ENCODE data around the gene CADM2. TPM values are rescaled to one million over a fixed set of nuclear protein-coding genes. Genes with fewer than 3 reads are reported as not detected.

CADM2 gene
- total RNA-seq, 1 experiment from 2014 or later: not detected

DNA sequence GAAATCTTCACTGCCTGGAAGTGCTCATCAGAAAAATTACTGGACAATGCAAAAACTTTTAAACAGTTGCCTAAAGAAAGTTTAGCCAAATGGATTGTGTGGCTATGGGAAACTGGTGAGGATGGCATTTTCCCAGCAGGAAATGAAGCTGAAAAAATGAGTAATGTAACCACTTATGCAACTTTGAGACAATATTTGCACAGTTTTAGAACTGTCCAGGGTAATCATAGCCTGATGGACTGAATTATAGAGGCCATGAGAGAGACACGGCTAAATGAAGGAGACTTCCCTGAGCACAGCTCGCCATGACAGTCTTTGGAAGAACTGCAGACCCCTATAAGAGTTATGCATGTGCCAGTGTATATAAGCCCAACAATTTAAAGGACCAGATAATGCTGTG lies 1150.6 kb downstream of the CADM2 start:
- Histone ChIP-seq H3K4me3 (ENCODE audit: low read length) (no peak overlapping the region), H3K4me1 (ENCODE audit: low read length) (no peaks in the 10 kb centered on the region), H3K9me3 (ENCODE audit: low read length) (peaks cover 22% of the 10 kb centered on the region), H3K27ac (ENCODE audit: low read length) (no peak overlapping the region), H3K27me3 (ENCODE audit: low read length) (no peaks in the 10 kb centered on the region), H3K9me2 (replicated peaks; ENCODE audit: insufficient read depth, low read length) (no peaks in the 10 kb centered on the region), H3K79me2 (ENCODE audit: low read length) (no peaks in the 10 kb centered on the region), H2AFZ (ENCODE audit: low read length) (no peak overlapping the region), H4K20me1 (ENCODE audit: insufficient read depth, low read depth, low read length) (no peaks in the 10 kb centered on the region), H3K9ac (ENCODE audit: low read length) (no peak overlapping the region), H3K4me2 (ENCODE audit: low read depth, low read length, poor library complexity, severe bottlenecking) (no peak overlapping the region), H3K36me3 (ENCODE audit: insufficient read depth, low read length) (no peaks in the 10 kb centered on the region)
- DNase-seq: no peak

Small RNAs within 50 kb of the gene (small RNA-seq; reads per million reads assigned to genes)
- gene MIR5688: not detected

Measured in Karpas-422 (cell line).